Stimulated activated CD4-positive, alpha-beta T cell treated with anti-CD3 and anti-CD28 coated beads, Interleukin-15, amount 100 ng/mL, for 48 hours (primary cell): Measurements from ENCODE around the gene TICAM2.

Experiments
- DNase-seq, 2 donors: peaks; one replicate each; pipeline ENCODE4 v3.0.0-alpha.2; 2020; ENCODE audit warnings: low read depth in 2 of 2

Gene TICAM2

DNA sequence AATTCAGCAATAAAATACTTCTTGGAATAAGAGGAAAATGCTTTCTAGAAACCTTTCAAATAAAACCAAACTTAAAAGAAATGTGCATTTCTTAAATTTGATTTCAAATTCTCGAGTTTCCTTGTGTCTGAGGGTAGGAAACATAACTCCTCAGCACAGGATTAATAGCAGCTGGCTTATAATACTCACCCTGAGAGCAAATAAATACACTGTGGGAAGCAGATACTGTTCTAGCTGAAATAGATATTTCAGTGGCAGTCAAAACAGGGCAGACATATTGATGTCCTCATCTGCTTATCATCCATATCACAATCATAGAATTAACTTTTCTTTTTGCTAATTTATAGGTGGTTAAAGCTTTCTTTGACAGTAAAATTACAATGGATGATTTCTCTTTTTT is 33.6 kb downstream of the TICAM2 start:
- DNase-seq: no peak

DNA sequence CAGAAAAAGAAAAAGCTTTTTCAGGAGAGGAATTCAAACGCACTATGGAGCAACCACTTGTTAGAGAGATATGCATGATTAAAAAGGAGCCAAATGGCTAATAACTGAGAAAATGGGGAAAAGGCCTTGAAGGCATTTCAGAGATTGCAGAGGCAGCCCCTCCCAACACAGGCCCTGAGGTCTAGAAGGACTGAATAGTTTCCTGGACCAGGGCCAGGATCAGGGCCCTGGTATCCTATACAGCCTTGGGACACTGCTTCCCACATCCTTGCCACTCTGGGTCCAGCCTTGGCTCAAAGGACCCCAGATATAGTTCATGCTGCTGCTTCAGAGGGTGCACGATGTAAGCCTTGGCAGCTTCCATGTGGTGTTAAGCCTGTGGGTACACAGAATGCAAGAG is 37.0 kb downstream of the TICAM2 start:
- no peak for DNase-seq

DNA sequence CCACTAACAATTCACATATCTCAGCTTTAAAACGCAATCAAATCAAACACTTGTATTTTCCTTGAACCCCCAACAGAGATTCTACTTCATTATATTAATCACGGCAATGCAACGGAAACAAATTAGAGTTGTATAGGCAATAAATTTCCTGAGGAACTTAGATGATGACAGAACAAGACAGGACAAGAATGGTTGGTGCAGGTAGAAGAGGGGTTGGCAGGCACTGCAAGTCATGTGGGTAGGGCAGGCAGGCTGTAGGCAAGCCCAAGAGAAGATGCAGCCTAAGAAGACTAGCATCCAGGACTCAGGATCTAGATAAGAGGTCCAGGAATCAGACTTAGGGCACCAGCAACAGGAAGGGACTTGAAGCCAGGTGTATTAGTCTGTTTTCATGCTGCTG is 41.1 kb downstream of the TICAM2 start:
- no peak for DNase-seq

- DNase-seq: no peak
Observed at GRCh38 chr5:115559524-115559923, 42.8 kb downstream of the TICAM2 start.

GRCh38 chr5:115558388-115558956 is 43.8 kb downstream of the TICAM2 start:
- no peak for DNase-seq

- DNase-seq: no peak
Observed at GRCh38 chr5:115557667-115558387, 44.5 kb downstream of the TICAM2 start.

GRCh38 chr5:115556276-115556675 is 46.0 kb downstream of the TICAM2 start:
- DNase-seq: no peak

- no peak for DNase-seq
Observed at GRCh38 chr5:115555084-115555633, 47.1 kb downstream of the TICAM2 start.

- DNase-seq: no peak
Observed at GRCh38 chr5:115553082-115553481, 49.2 kb downstream of the TICAM2 start.

DNA sequence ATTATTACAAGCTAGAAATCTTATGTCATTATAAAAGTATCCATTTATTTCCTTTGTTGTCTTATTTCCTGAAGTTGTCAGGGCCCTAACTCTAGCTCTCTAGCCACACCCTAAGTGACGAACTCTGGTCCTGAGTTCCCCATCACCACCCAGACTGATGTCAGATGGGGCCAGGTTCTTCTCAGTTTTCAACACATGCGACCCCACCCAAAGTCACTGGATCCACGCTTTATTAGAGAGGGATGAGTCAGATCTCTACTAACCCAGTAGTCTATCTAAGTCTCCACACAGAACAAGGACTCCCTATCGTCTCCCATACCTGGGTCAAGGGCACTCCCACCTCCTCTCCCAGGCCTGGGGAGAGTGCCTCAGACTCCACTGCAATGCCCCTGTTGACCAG is 50.9 kb downstream of the TICAM2 start:
- DNase-seq: no peak

DNA sequence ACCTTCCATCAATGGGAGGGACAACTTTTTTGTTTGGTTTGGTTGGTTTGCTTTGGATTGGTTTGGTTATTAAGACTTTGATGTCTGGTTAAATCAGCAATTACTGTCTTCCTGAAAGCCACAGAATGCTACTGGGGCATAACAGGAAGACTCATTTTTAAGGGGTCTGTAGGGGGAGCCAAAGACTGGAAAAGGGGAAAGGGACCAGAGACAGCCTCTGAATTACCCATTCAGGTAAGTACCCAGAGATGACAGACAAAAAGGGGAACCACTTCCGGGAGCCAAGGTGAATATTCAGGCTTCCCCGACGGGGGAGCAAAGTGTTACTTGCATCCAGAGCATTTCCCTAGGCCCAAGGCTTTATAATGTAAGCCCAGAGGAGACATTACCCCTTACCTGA is 53.1 kb downstream of the TICAM2 start:
- DNase-seq: no peak

- DNase-seq: no peak
Observed at GRCh38 chr5:115548683-115549082, 53.6 kb downstream of the TICAM2 start.

- no peak for DNase-seq
Observed at GRCh38 chr5:115545351-115545882, 56.9 kb downstream of the TICAM2 start.

- DNase-seq: peak; percentile 98
Observed at GRCh38 chr5:115544436-115545350, 57.6 kb downstream of the TICAM2 start, which contains the start of gene FEM1C. Gene FEM1C (minus strand): TSS chr5:115544775. CDS start chr5:115543493, 1,282 bp downstream.

DNA sequence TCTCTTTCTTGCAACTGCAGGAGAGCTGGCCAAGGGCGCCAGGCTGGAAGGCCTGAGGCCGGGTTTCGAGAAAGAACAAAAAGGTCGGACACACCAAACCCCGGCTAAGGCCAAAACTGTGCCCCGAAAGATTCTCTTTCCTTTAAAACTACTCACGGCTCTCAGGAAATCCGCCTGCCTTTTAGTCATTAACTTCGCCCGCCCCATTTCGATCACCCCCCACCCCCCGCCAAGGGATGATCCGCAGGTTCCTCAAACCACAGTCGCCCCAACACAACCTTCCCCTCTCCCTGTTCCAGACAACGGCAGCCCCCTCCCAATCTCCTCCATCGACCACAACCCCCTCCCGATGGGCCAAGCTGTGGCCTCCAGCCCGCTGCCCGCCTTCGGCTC is 58.2 kb downstream of the TICAM2 start:
- DNase-seq: peak; percentile 32 to 40

GRCh38 chr5:115543365-115544042 is 58.8 kb downstream of the TICAM2 start:
- DNase-seq: peak; percentile 25 to 27

DNA sequence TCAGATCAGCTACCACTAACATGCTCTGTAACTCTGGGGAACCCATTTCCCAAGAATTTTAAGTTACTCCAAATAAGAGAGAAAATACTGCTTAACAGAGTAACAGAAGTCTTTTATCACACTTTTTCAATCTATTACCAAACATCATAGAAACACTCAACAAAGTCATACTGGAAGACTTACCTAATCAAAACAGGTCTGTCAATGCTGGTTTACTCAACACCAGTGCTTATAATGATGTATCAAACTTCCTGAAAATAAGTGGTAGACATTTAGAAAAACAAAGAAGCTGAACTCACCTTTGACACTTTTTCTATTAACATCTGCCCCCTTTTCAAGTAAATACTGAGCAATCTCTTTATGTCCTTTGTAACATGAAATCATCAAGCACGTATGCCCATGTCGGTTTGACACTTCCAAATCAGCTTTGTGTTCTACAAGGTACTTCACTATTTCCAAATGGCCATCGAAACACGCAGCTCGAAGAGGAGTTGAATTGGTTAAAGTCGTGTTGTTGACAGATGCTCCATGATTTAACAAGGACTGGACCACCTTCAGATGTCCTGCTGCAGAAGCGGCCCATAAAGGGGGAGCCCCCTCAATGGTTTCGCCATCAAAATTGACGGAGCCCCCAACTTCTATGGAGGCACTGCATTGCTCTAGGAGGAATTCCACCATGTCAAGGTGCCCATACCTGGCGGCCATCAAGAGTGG is 59.5 kb downstream of the TICAM2 start:
- no peak for DNase-seq

DNA sequence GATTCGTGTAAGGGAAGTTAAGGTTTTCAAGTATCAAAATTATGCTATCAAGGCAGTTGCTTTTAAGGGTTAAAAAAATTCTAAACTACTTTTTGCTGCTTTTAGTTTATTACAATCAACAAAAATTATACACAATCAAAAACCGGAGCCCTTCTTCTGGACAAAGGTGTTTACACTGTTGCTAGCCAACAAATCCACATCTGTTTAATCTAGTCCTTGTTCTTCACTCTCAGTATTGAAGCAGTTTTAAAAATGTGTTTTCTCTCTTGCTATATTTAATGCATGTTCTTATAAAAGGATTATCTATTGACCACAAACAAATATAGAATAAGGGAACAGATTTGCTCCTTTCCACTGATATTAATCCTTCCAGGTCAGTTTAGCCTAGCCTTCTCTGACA is 60.2 kb downstream of the TICAM2 start:
- DNase-seq: no peak

GRCh38 chr5:115541611-115542010 is 60.7 kb downstream of the TICAM2 start:
- no peak for DNase-seq

- no peak for DNase-seq
Observed at GRCh38 chr5:115535479-115536035, 66.7 kb downstream of the TICAM2 start.
